ENCODE measurements around the gene LTBP1.

LTBP1 gene

GRCh38 chr2:32991091-32991845 lies 44.5 kb downstream of the LTBP1 start:
- in situ Hi-C loops (cut with MboI; ENCODE audit: low sequenced_read_pairs, unreplicated experiment): no loop called here
- no peak for DNase-seq (ENCODE audit: low spot score)
- TF ChIP-seq, protein P1, sequence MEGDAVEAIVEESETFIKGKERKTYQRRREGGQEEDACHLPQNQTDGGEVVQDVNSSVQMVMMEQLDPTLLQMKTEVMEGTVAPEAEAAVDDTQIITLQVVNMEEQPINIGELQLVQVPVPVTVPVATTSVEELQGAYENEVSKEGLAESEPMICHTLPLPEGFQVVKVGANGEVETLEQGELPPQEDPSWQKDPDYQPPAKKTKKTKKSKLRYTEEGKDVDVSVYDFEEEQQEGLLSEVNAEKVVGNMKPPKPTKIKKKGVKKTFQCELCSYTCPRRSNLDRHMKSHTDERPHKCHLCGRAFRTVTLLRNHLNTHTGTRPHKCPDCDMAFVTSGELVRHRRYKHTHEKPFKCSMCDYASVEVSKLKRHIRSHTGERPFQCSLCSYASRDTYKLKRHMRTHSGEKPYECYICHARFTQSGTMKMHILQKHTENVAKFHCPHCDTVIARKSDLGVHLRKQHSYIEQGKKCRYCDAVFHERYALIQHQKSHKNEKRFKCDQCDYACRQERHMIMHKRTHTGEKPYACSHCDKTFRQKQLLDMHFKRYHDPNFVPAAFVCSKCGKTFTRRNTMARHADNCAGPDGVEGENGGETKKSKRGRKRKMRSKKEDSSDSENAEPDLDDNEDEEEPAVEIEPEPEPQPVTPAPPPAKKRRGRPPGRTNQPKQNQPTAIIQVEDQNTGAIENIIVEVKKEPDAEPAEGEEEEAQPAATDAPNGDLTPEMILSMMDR (IDR thresholded peaks at IDR 0.05; ENCODE audit: borderline replicate concordance, control extremely low read depth, extremely low read depth, insufficient read depth, missing control alignments): no peak

GRCh38 chr2:32993005-32993539 lies 46.3 kb downstream of the LTBP1 start:
- no peak for DNase-seq (ENCODE audit: low spot score)
- TF ChIP-seq, protein P1 (IDR thresholded peaks at IDR 0.05; ENCODE audit: borderline replicate concordance, control extremely low read depth, extremely low read depth, insufficient read depth, missing control alignments): no peak
- in situ Hi-C loops (cut with MboI; ENCODE audit: low sequenced_read_pairs, unreplicated experiment): no loop called here

DNA sequence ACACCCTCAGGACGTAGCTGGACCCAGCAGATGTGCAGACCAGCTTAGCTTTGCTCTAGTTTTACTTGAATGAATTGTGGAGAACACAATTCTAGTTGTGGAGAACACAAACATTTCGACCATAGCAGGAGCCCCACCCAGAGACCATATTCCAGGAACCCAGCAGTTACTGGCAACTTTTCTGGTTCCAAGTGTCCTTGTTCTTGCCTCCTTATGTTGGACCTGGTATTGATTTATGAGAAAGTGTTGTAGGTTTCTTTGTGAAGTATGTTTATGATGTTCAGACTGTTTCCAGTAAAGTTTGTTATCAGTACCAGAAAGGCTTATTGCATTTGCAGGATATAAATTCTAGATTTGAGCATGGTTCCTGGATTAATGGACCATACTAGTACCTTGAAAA lies 51.0 kb downstream of the LTBP1 start:
- no peak for DNase-seq (ENCODE audit: low spot score)
- in situ Hi-C loops (cut with MboI; ENCODE audit: low sequenced_read_pairs, unreplicated experiment): no loop called here

DNA sequence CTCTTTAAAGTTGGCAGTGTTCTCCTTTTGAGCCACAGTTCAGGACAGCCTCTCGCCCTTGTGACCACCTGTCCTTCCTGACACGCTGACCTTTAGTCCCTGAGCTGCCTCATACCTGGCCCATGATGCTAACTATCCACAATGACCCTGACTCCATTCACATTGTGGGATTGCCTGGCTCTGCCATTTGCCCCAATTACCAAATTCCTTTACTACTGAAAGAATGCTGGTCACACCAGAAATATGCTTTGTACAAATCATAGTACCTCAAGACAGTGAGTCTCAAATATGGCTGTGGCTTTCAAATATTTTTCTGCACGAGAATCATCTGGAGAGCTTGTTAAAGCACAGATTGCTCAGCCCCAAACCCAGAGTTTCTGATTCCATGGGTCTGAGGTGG lies 54.2 kb downstream of the LTBP1 start:
- in situ Hi-C loops (cut with MboI; ENCODE audit: low sequenced_read_pairs, unreplicated experiment): no loop called here
- TF ChIP-seq, protein P1 (IDR thresholded peaks at IDR 0.05; ENCODE audit: borderline replicate concordance, control extremely low read depth, extremely low read depth, insufficient read depth, missing control alignments): no peak
- DNase-seq (ENCODE audit: low spot score): no peak

More for the DNA sequence above, 51.0 kb downstream of the LTBP1 start:
- TF ChIP-seq, protein P1 (IDR thresholded peaks at IDR 0.05; ENCODE audit: borderline replicate concordance, control extremely low read depth, extremely low read depth, insufficient read depth, missing control alignments): no peak

GRCh38 chr2:33001823-33002222 lies 55.1 kb downstream of the LTBP1 start:
- TF ChIP-seq, protein P1 (IDR thresholded peaks at IDR 0.05; ENCODE audit: borderline replicate concordance, control extremely low read depth, extremely low read depth, insufficient read depth, missing control alignments): no peak
- in situ Hi-C loops (cut with MboI; ENCODE audit: low sequenced_read_pairs, unreplicated experiment): no loop called here
- no peak for DNase-seq (ENCODE audit: low spot score)

DNA sequence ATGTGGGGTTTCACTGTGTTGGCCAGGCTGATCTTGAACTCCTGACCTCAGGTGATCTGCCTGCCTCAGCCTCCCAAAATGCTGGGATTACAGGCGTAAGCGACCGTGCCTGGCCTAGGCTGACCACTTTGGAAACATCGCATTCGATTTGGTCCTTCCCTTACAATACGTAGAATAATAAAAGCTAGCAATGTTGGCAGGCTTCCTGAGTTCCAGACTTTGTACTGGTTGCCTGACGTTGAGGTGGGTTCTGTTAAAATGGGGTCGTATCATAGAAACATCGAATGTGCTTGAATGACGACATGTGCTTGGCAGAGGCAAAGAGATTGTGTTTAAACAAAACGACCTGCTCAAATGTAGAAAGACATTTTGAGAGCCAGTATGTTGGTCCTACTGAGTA lies 56.1 kb downstream of the LTBP1 start:
- TF ChIP-seq, protein P1 (IDR thresholded peaks at IDR 0.05; ENCODE audit: borderline replicate concordance, control extremely low read depth, extremely low read depth, insufficient read depth, missing control alignments): no peak
- in situ Hi-C loops (cut with MboI; ENCODE audit: low sequenced_read_pairs, unreplicated experiment): no loop called here
- no peak for DNase-seq (ENCODE audit: low spot score)

Data from GM13976 (cell line).